Effector CD4-positive, alpha-beta T cell (primary cell): ENCODE data around the gene LRRC46.

Experiments used
- DNase-seq: peaks from one replicate; pipeline ENCODE4 v3.0.0-alpha.2; 2020

The LRRC46 gene

GRCh38 chr17:47853616-47854015 is 22.1 kb downstream of the LRRC46 start:
- DNase-seq = no peak

- no peak for DNase-seq
Observed at GRCh38 chr17:47855737-47856136, 24.3 kb downstream of the LRRC46 start.

DNA sequence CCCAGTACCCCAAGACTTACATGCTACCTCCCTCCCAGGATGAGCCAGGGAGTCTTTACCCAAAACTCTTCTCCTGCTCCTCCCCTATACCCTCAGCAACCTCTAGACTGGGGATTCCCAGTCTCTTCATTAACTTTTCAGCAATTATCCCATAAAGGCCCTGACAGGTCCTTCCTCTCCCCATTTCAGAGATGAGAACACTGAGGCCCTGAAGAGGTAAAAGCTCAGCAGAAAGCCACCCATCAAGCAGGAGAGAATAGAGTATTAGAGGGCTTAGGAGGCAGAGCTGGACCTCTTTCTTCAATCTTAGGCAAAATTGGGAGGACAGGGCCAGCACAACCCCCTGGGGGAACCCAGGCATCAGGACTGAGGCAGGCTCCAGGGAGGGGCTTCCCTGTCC is 25.4 kb downstream of the LRRC46 start:
- no peak for DNase-seq

- no peak for DNase-seq
Observed at GRCh38 chr17:47857551-47858455, 26.3 kb downstream of the LRRC46 start.

DNA sequence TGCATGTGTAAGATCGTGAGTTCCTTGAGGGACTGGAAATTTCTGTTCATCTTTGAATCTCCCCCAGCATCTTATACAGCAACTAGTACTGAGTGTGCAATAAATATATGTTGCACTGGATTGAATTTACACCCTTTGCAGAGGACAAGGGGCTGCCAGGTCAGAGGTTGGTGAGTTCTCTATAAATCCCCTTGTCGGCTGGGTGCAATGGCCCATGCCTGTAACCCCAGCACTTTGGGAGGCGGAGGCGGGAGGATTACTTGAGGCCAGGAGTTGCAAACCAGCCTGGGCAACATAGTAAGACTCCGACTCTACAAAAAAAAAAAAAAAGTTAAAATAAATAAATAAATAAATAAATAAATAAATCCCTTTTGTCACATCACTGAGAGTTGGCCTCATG is 28.9 kb downstream of the LRRC46 start:
- no peak for DNase-seq

- DNase-seq = no peak
Observed at GRCh38 chr17:47862621-47863440, 31.4 kb downstream of the LRRC46 start.

DNA sequence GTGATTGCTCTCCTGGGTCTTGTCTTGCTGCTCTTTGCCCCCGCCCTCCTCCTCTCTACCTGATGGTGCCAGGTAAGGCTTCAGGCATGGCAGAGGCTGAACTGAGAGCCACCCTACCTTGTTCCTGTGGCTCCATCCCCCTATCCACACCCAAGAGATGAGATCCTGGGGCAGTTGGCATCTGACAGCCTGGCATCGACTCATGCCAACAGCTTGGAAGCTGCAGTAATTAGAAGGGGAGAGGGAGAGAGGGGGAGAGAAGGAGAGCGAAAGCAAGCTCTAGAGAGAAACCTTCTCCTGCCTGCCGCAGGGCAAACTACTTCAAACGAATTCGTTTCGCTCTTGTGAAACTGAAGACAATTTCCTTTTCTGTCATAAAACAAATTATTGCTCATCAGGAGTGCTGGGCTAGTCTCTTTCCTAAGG is 33.3 kb downstream of the LRRC46 start:
- no peak for DNase-seq

DNA sequence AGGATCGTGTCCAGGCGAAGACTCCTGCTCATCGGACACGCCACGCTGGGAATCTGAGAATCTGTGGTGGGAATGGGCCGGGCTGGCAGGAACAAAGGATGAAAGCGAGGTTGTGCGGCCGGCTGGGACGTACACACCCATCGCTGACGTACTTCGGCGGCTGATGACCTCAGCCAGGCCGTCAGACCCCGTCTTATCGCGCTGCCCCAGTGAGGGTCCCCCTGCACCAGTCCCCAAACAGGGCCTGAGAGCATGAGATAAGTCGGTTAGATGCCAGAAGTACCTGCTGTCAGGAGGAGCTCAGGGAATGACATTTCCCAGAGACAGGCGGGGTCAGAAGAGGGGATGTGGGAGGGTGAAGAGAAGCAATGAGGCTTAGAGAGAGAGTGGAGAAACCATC is 35.5 kb downstream of the LRRC46 start:
- no peak for DNase-seq

DNA sequence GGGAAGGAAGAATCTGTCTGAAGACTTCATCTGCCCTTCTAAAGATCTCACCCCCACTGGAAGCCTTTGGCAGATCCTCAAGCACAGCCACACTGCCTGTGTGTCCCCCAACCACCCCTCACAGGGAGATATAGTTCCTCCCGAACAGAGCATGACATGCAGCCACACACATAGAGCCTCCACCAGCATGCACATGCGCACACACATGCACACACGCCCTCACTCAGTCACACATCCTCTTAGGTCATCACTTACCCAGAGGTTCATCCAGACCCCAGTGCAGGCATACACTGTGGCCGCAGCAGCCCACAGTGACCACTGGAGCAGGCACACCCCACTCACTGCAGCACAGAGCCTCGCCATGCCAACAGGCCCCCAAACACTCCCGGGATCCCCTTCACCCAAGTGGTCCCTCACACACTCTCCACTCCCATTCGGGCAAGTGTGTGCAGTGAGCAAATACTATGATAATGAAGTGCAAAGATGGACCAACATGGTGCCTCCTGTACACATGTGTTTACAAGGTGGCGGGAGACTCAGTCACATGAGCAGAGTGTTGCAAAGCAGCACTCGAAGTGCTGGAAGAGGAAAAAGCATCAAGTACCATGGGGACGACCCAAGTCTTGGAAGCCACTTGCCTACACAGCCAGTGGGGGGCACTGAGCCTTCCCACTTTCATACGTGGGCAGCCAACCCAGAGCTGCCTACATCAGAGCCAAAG is 36.5 kb downstream of the LRRC46 start:
- no peak for DNase-seq

- no peak for DNase-seq
Observed at GRCh38 chr17:47869114-47869513, 37.6 kb downstream of the LRRC46 start.

GRCh38 chr17:47870056-47870455 is 38.6 kb downstream of the LRRC46 start:
- DNase-seq = no peak

- DNase-seq = no peak
Observed at GRCh38 chr17:47871048-47871447, 39.6 kb downstream of the LRRC46 start.

DNA sequence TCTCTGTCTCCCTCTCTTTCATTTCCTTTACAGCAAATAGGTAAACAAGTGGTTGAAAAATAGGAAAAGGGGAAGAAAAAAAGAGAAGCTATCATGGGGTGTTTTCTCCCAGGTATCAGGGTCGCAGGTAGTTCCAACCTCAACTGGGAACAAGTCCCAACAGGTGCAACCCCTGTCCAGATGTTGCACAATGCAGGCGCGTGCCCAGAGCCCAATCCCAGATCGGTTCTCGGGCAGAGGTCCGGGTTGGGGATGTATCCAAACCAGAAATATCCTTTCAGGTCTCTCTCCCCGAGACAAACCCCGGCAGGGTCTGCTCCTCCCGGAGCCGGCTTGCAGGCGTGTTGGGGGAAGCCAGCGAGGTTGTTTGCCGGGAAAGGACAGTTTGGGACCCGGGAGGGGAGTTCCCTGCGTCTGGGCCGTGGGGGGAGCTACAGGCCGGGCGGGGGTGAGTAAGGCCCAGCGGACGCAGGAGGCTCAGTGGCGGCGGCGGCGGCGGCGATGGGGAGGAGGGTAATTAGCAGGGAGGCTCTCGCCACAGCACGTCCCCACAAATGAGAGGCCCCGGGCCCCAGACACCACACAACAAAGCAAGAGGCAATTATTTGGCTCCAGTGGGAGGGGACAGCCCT is 40.7 kb downstream of the LRRC46 start:
- no peak for DNase-seq

DNA sequence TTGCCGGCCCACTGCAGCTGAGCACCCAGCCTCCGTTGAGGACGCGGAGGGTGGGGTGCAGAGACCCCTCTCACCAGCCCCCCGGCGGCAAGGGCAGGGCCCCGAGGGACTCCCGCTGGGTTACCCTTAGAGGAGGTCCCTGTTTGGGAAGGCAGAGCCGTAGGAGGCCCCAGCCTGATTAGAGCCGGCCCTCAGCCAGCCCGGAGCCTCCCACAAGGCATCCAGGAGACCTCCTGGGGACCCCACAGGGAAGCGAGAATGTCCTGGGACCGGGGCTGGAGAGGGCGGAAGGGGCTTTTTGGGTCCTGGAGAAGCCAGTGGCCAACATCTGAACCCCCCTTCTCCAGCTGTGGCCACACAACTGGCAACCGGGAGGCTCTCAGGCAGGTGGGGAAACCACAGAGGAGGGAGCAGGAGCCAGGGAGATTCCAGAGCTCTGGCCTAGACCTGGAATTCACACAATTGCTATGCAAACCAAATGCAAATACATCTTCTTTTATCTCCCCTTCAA is 41.2 kb downstream of the LRRC46 start:
- no peak for DNase-seq

DNA sequence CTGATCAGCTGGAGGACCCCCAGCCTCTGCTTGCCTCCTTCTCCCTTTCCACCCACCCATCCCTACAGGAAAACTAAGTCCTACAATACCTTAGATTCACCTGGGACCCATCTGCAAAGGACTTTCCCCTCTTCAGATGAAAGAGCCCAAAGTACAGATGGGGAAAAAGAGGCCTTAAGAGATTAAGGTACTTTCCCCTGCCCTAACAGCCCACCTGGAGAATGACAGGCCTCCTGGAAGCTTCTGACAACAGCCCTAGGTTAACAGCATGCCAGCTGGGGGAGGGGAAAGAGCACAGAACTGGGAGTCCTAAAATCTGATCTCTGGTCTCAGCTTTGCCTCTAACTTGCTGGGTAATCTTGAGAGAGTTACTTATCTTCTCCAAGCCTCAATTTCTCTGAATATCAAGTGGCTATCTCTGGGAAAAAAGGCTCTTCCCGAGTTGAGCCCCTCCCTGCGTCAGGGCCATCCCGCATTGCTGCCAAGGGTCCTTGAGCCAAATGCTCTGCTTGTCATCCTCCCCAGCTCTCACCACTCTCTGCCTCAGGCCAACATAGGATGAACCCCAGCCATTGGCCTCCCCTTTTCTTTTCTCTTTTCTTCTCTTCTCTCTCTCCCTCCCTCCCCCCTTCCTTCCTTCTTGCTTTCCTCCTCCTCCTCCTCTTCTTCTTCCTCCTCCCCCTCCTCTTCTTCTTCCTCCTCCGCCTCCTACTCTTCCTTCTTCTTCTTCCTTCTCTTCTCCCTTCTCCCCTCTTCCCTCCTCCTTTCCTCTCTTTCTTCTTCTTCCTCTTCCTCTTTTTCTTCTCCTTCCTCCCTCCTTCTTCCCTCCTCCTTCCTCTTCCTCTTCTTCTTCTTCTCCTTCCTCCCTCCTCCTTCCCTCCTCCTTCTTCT is 42.0 kb downstream of the LRRC46 start:
- no peak for DNase-seq

- DNase-seq = no peak
Observed at GRCh38 chr17:47875011-47875985, 43.8 kb downstream of the LRRC46 start.

DNA sequence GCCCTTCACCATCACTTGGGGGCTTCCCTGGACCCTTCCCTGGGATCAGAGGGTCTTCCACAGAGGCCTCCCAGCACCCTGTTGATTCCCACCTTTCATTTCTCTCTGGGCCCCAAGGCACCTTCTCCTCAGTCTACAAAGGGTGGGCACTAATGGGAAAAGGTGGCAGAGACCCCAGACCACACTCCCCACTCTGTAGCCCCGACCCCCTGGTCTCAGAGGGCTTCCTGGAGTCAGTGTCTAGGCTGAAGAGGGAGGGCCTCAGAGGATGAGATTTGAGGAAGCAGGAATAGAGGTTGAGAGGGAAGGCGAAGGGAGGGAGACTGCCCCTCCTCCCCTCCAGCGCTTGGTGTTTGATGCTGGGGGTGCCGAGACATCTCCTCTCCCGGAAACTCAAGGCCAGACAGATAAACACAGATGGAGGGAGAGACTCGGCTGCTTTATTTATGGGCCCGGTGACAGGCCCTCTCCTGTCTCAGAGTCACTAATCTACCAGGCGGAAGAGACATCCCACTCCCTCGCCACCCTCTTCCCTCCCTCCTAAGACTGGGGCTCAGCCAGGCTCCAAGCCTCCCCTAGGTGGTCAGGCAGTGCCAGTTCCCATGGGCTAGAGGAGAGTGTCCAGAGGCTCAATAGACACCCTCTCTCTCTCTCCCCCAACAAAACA is 46.0 kb downstream of the LRRC46 start:
- DNase-seq = no peak

- no peak for DNase-seq
Observed at GRCh38 chr17:47878203-47879027, 46.9 kb downstream of the LRRC46 start.
